ENCODE data around the gene MRPL47.

Gene MRPL47

GRCh38 chr3:179642871-179643270 is 38.4 kb upstream of the MRPL47 start:
- no peak for TF ChIP-seq CTCF (IDR thresholded peaks at IDR 0.05; ENCODE audit: low read depth, low read length)
- DNase-seq: no peak

GRCh38 chr3:179640469-179640868 is 36.0 kb upstream of the MRPL47 start:
- no peak for TF ChIP-seq CTCF (IDR thresholded peaks at IDR 0.05; ENCODE audit: low read depth, low read length)
- H3K9me3 ChIP-seq (ENCODE audit: severe bottlenecking): no peaks in the 10 kb centered on the region

More at GRCh38 chr3:179642871-179643270, 38.4 kb upstream of the MRPL47 start:
- no peak overlapping the region for H3K4me3 ChIP-seq (ENCODE audit: low read depth, low read length)
- H3K9me3 ChIP-seq (ENCODE audit: severe bottlenecking): no peaks in the 10 kb centered on the region
- no peaks in the 10 kb centered on the region for H3K27me3 ChIP-seq (ENCODE audit: insufficient read depth, low read depth, severe bottlenecking)
- no peaks in the 10 kb centered on the region for H3K36me3 ChIP-seq
- no peak overlapping the region for H3K27ac ChIP-seq

GRCh38 chr3:179630753-179631451 is 26.5 kb upstream of the MRPL47 start:
- H3K27me3 ChIP-seq (ENCODE audit: insufficient read depth, low read depth, severe bottlenecking): no peaks in the 10 kb centered on the region
- no peak overlapping the region for H3K4me3 ChIP-seq (ENCODE audit: low read depth, low read length)
- H3K36me3 ChIP-seq: no peaks in the 10 kb centered on the region; the same call in 1 of the 2 replicates
- H3K9me3 ChIP-seq (ENCODE audit: severe bottlenecking): no peaks in the 10 kb centered on the region
- no peak overlapping the region for H3K27ac ChIP-seq
- TF ChIP-seq CTCF (IDR thresholded peaks at IDR 0.05; ENCODE audit: low read depth, low read length): no peak
- DNase-seq: no peak

More at GRCh38 chr3:179640469-179640868, 36.0 kb upstream of the MRPL47 start:
- H3K27ac ChIP-seq: no peak overlapping the region
- no peak for DNase-seq
- no peak overlapping the region for H3K4me3 ChIP-seq (ENCODE audit: low read depth, low read length)
- no peaks in the 10 kb centered on the region for H3K36me3 ChIP-seq
- no peaks in the 10 kb centered on the region for H3K27me3 ChIP-seq (ENCODE audit: insufficient read depth, low read depth, severe bottlenecking)

- TF ChIP-seq CTCF (IDR thresholded peaks at IDR 0.05; ENCODE audit: low read depth, low read length): no peak
- DNase-seq: no peak
- Histone ChIP-seq H3K4me3 (ENCODE audit: low read depth, low read length) (no peak overlapping the region), H3K9me3 (ENCODE audit: severe bottlenecking) (no peaks in the 10 kb centered on the region), H3K27me3 (ENCODE audit: insufficient read depth, low read depth, severe bottlenecking) (no peaks in the 10 kb centered on the region), H3K36me3 (peaks cover 22% of the 10 kb centered on the region), H3K27ac (no peak overlapping the region)
These were observed 20.0 kb upstream of the MRPL47 start for GRCh38 chr3:179624451-179624850.

GRCh38 chr3:179622023-179622422 is 17.6 kb upstream of the MRPL47 start:
- TF ChIP-seq CTCF (IDR thresholded peaks at IDR 0.05; ENCODE audit: low read depth, low read length): no peak
- Histone ChIP-seq H3K27me3 (ENCODE audit: insufficient read depth, low read depth, severe bottlenecking) (no peaks in the 10 kb centered on the region), H3K36me3 (peaks cover 25% of the 10 kb centered on the region), H3K27ac (no peak overlapping the region), H3K9me3 (ENCODE audit: severe bottlenecking) (no peaks in the 10 kb centered on the region), H3K4me3 (ENCODE audit: low read depth, low read length) (no peak overlapping the region)
- no peak for DNase-seq

Measured in WERI-Rb-1 (cell line).